Measurements from ENCODE around the gene GAB2.
A peak's percentile ranks its signal among the peaks of the same experiment; 100 is the strongest.

Gene GAB2

GRCh38 chr11:78354408-78355308 is 63.0 kb downstream of the GAB2 start:
- no peak for TF ChIP-seq CTCF (IDR thresholded peaks at IDR 0.05; ENCODE audit: borderline replicate concordance, extremely low read depth, low read length, poor library complexity, severe bottlenecking)
- no peak for TF ChIP-seq EZH2 (IDR thresholded peaks at IDR 0.05; ENCODE audit: borderline replicate concordance, low read depth, low read length, severe bottlenecking)
- Histone ChIP-seq H3K9me3 (ENCODE audit: insufficient read depth, low read length, severe bottlenecking) (no peaks in the 10 kb centered on the region), H3K36me3 (ENCODE audit: insufficient read depth, low read length) (peaks cover 2% of the 10 kb centered on the region; the same call in 1 of the 2 replicates), H3K27ac (ENCODE audit: low read length) (peak overlapping the region; percentile 79), H4K20me1 (ENCODE audit: insufficient read depth, low read length) (peaks cover 12% of the 10 kb centered on the region; the same call in 1 of the 2 replicates), H3K4me1 (ENCODE audit: insufficient read depth, low read length) (peaks cover 84% of the 10 kb centered on the region), H3K79me2 (ENCODE audit: insufficient read depth, low read length) (peaks cover 97% of the 10 kb centered on the region), H3K4me2 (ENCODE audit: insufficient read depth, low read length) (peak overlapping the region; percentile 29; the same call in 1 of the 2 replicates), H3K4me3 (ENCODE audit: low read depth in 1 of 2, low read length in 2 of 2) (no peak overlapping the region), H3K9ac (ENCODE audit: low read depth, low read length) (peak overlapping the region; percentile 27), H2AFZ (ENCODE audit: low read depth, low read length) (no peak overlapping the region), H3K27me3 (ENCODE audit: insufficient read depth, low read length, poor library complexity) (no peaks in the 10 kb centered on the region)
- ATAC-seq (ENCODE audit: insufficient read depth, low read depth) (peak; percentile 44), DNase-seq (peak; percentile 54)

- Histone ChIP-seq H3K27ac (ENCODE audit: low read length) (peak overlapping the region; percentile 90), H4K20me1 (ENCODE audit: insufficient read depth, low read length) (peaks cover 10% of the 10 kb centered on the region; the same call in 1 of the 2 replicates)
These were observed 65.4 kb downstream of the GAB2 start for GRCh38 chr11:78351979-78352841.

GRCh38 chr11:78351193-78351592 is 66.4 kb downstream of the GAB2 start:
- ATAC-seq (ENCODE audit: insufficient read depth, low read depth), result peak; percentile 70
- H3K27ac ChIP-seq (ENCODE audit: low read length), result peak overlapping the region; percentile 90

More at GRCh38 chr11:78351979-78352841, 65.4 kb downstream of the GAB2 start:
- Histone ChIP-seq H3K4me1 (ENCODE audit: insufficient read depth, low read length) (peaks cover 97% of the 10 kb centered on the region), H3K79me2 (ENCODE audit: insufficient read depth, low read length) (peaks cover 100% of the 10 kb centered on the region), H3K36me3 (ENCODE audit: insufficient read depth, low read length) (peaks cover 8% of the 10 kb centered on the region; the same call in 1 of the 2 replicates), H3K4me3 (ENCODE audit: low read depth in 1 of 2, low read length in 2 of 2) (peak overlapping the region in 1 of 2 experiments; percentile 45; a peak in 1 of 4 replicates), H3K4me2 (ENCODE audit: insufficient read depth, low read length) (peak overlapping the region; percentile 66), H3K9me3 (ENCODE audit: insufficient read depth, low read length, severe bottlenecking) (no peaks in the 10 kb centered on the region), H3K9ac (ENCODE audit: low read depth, low read length) (peak overlapping the region; percentile 63), H3K27me3 (ENCODE audit: insufficient read depth, low read length, poor library complexity) (no peaks in the 10 kb centered on the region), H2AFZ (ENCODE audit: low read depth, low read length) (no peak overlapping the region)
- DNase-seq (no peak), ATAC-seq (ENCODE audit: insufficient read depth, low read depth) (no peak)
- TF ChIP-seq EZH2 (IDR thresholded peaks at IDR 0.05; ENCODE audit: borderline replicate concordance, low read depth, low read length, severe bottlenecking) (no peak), CTCF (IDR thresholded peaks at IDR 0.05; ENCODE audit: borderline replicate concordance, extremely low read depth, low read length, poor library complexity, severe bottlenecking) (peak; percentile 5)

More at GRCh38 chr11:78351193-78351592, 66.4 kb downstream of the GAB2 start:
- DNase-seq, result peak; percentile 59
- peaks cover 10% of the 10 kb centered on the region; the same call in 1 of the 2 replicates for H4K20me1 ChIP-seq (ENCODE audit: insufficient read depth, low read length)
- H3K4me2 ChIP-seq (ENCODE audit: insufficient read depth, low read length), result peak overlapping the region; percentile 66
- no peak overlapping the region for H2AFZ ChIP-seq (ENCODE audit: low read depth, low read length)
- peaks cover 8% of the 10 kb centered on the region; the same call in 1 of the 2 replicates for H3K36me3 ChIP-seq (ENCODE audit: insufficient read depth, low read length)
- no peak for TF ChIP-seq EZH2 (IDR thresholded peaks at IDR 0.05; ENCODE audit: borderline replicate concordance, low read depth, low read length, severe bottlenecking)
- TF ChIP-seq CTCF (IDR thresholded peaks at IDR 0.05; ENCODE audit: borderline replicate concordance, extremely low read depth, low read length, poor library complexity, severe bottlenecking), result no peak
- peak overlapping the region in 1 of 2 experiments; percentile 45; a peak in 2 of 4 replicates for H3K4me3 ChIP-seq (ENCODE audit: low read depth in 1 of 2, low read length in 2 of 2)
- no peaks in the 10 kb centered on the region for H3K9me3 ChIP-seq (ENCODE audit: insufficient read depth, low read length, severe bottlenecking)
- H3K4me1 ChIP-seq (ENCODE audit: insufficient read depth, low read length), result peaks cover 96% of the 10 kb centered on the region
- peaks cover 99% of the 10 kb centered on the region for H3K79me2 ChIP-seq (ENCODE audit: insufficient read depth, low read length)
- H3K27me3 ChIP-seq (ENCODE audit: insufficient read depth, low read length, poor library complexity), result no peaks in the 10 kb centered on the region
- H3K9ac ChIP-seq (ENCODE audit: low read depth, low read length), result peak overlapping the region; percentile 63

Measured in DND-41 (cell line).